Subcutaneous adipose tissue (tissue), 4 donors: ENCODE results near the gene COBL. TPM values are rescaled to one million over a fixed set of nuclear protein-coding genes. Genes with fewer than 3 reads are reported as not detected.

ENCODE experiments used
- CTCF ChIP-seq: fragments of 450-650 bp; IDR thresholded peaks from one replicate; pipeline ENCODE4 v1.5.1; 2016; ENCODE audit warnings: low read depth, mild to moderate bottlenecking, control low read depth, antibody characterized with exemption, moderate library complexity
- total RNA-seq, 4 donors: library from RNA; depleted of rRNA; stranded (reverse); fragments of >200 nt; gene quantifications; one replicate each; pipeline ENCODE4 v1.1.0, GENCODE V29; 2016

The COBL gene
- total RNA-seq, 4 donors from 2014 or later, result 0.51 to 1.8 (median 0.93) TPM

- TF ChIP-seq CTCF, result no peak
Measured at GRCh38 chr7:51315393-51316261, 982 bp downstream of the COBL start.

GRCh38 chr7:51314726-51315125 lies 1.9 kb downstream of the COBL start:
- TF ChIP-seq CTCF, result no peak

- no peak for TF ChIP-seq CTCF
Measured at GRCh38 chr7:51313738-51314425, 2.7 kb downstream of the COBL start.

GRCh38 chr7:51312951-51313737 lies 3.5 kb downstream of the COBL start:
- TF ChIP-seq CTCF, result no peak

GRCh38 chr7:51311166-51311565 lies 5.4 kb downstream of the COBL start:
- no peak for TF ChIP-seq CTCF

- no peak for TF ChIP-seq CTCF
Measured at GRCh38 chr7:51310131-51310583, 6.5 kb downstream of the COBL start.
